Embryonic facial prominence (tissue), 1 donor: ENCODE measurements around the gene GALNT12.

ENCODE experiments used
- DNase-seq: peaks from one replicate; pipeline ENCODE4 v3.0.0-alpha.2; 2016; ENCODE audit errors: extremely low spot score

The GALNT12 gene

GRCh38 chr9:98801969-98802371, 5.5 kb upstream of the GALNT12 start:
- no peak for DNase-seq

GRCh38 chr9:98804083-98804482, 3.4 kb upstream of the GALNT12 start:
- no peak for DNase-seq

GRCh38 chr9:98805506-98806272, 1.8 kb upstream of the GALNT12 start:
- no peak for DNase-seq

- DNase-seq = no peak
Observed at GRCh38 chr9:98806394-98807035, 955 bp upstream of the GALNT12 start.

GRCh38 chr9:98807814-98808195, 335 bp downstream of the GALNT12 start:
- no peak for DNase-seq

- no peak for DNase-seq
Observed at GRCh38 chr9:98808411-98808815, 943 bp downstream of the GALNT12 start.

- DNase-seq = no peak
Observed at GRCh38 chr9:98808875-98809274, 1.4 kb downstream of the GALNT12 start.

- no peak for DNase-seq
Observed at GRCh38 chr9:98809311-98810101, 2.0 kb downstream of the GALNT12 start.

GRCh38 chr9:98810102-98810842, 2.8 kb downstream of the GALNT12 start:
- no peak for DNase-seq

GRCh38 chr9:98811051-98811650, 3.7 kb downstream of the GALNT12 start:
- no peak for DNase-seq

GRCh38 chr9:98815391-98815951, 8.0 kb downstream of the GALNT12 start:
- DNase-seq = no peak

- no peak for DNase-seq
Observed at GRCh38 chr9:98818764-98819163, 11.3 kb downstream of the GALNT12 start.

- DNase-seq = no peak
Observed at GRCh38 chr9:98819231-98819630, 11.8 kb downstream of the GALNT12 start.

- DNase-seq = no peak
Observed at GRCh38 chr9:98821831-98822230, 14.4 kb downstream of the GALNT12 start.

- no peak for DNase-seq
Observed at GRCh38 chr9:98822661-98823060, 15.2 kb downstream of the GALNT12 start.

- DNase-seq = no peak
Observed at GRCh38 chr9:98823666-98824334, 16.3 kb downstream of the GALNT12 start.

GRCh38 chr9:98825414-98825813, 17.9 kb downstream of the GALNT12 start:
- no peak for DNase-seq

- no peak for DNase-seq
Observed at GRCh38 chr9:98826716-98827115, 19.2 kb downstream of the GALNT12 start.

- DNase-seq = no peak
Observed at GRCh38 chr9:98829766-98830165, 22.3 kb downstream of the GALNT12 start.

GRCh38 chr9:98830554-98830953, 23.1 kb downstream of the GALNT12 start:
- no peak for DNase-seq

GRCh38 chr9:98831696-98832095, 24.2 kb downstream of the GALNT12 start:
- DNase-seq = no peak
